Measurements from ENCODE around the gene TMEM255B. TPM values are rescaled to one million over a fixed set of nuclear protein-coding genes. Genes with fewer than 3 reads are reported as not detected.
"Not testable (repeated sequence)": the region's sequence is repeated elsewhere in the genome, so short reads cannot be mapped to it uniquely, and the experiment has no call there.

TMEM255B gene
- total RNA-seq, 2 experiments from 2014 or later, result 1.1 to 1.2 TPM

GRCh38 chr13:113777311-113778260, 18.6 kb downstream of the TMEM255B start:
- DNase-seq, result no peak
- no peaks in the 10 kb centered on the region for H3K4me1 Mint-ChIP-seq
- H3K36me3 Mint-ChIP-seq, result no peaks in the 10 kb centered on the region
- peaks cover 2% of the 10 kb centered on the region for H3K9me3 Mint-ChIP-seq
- no peak overlapping the region for H3K27ac Mint-ChIP-seq
- peaks cover 16% of the 10 kb centered on the region for H3K27me3 Mint-ChIP-seq
- H3K4me3 Mint-ChIP-seq, result no peak overlapping the region

DNA sequence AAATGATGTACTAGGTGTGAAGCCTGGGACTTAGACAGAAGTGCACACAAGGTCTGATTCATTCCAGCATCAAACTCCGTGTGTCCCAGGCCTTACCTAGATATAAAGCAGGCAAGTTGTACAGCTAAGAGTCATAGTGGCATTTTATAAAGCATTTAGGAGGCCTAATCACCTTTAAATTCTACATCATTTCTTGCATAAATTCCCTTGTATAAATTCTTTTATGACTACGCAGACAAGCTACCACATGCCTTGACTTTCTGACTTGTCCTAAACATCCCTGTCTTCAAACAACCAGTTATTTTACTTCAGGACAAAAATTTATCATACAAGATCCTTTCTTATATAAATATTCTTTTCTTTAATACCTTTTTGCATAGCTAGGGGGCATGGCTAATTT, 22.5 kb downstream of the TMEM255B start:
- DNase-seq, result no peak
- no peak overlapping the region for H3K27ac Mint-ChIP-seq
- no peaks in the 10 kb centered on the region for H3K36me3 Mint-ChIP-seq
- H3K4me3 Mint-ChIP-seq, result no peak overlapping the region
- H3K27me3 Mint-ChIP-seq, result peaks cover 16% of the 10 kb centered on the region
- H3K4me1 Mint-ChIP-seq, result no peaks in the 10 kb centered on the region
- no peaks in the 10 kb centered on the region for H3K9me3 Mint-ChIP-seq

GRCh38 chr13:113782472-113782871, 23.4 kb downstream of the TMEM255B start:
- no peak overlapping the region for H3K27ac Mint-ChIP-seq

GRCh38 chr13:113783200-113783881, 24.3 kb downstream of the TMEM255B start:
- no peaks in the 10 kb centered on the region for H3K4me1 Mint-ChIP-seq
- H3K9me3 Mint-ChIP-seq, result no peaks in the 10 kb centered on the region
- no peaks in the 10 kb centered on the region for H3K36me3 Mint-ChIP-seq
- no peak overlapping the region for H3K27ac Mint-ChIP-seq
- H3K4me3 Mint-ChIP-seq, result no peak overlapping the region
- DNase-seq, result no peak
- H3K27me3 Mint-ChIP-seq, result peaks cover 10% of the 10 kb centered on the region

More at GRCh38 chr13:113782472-113782871, 23.4 kb downstream of the TMEM255B start:
- H3K27me3 Mint-ChIP-seq, result peaks cover 10% of the 10 kb centered on the region
- H3K4me3 Mint-ChIP-seq, result no peak overlapping the region
- no peaks in the 10 kb centered on the region for H3K36me3 Mint-ChIP-seq
- H3K9me3 Mint-ChIP-seq, result no peaks in the 10 kb centered on the region
- no peaks in the 10 kb centered on the region for H3K4me1 Mint-ChIP-seq
- DNase-seq, result no peak

DNA sequence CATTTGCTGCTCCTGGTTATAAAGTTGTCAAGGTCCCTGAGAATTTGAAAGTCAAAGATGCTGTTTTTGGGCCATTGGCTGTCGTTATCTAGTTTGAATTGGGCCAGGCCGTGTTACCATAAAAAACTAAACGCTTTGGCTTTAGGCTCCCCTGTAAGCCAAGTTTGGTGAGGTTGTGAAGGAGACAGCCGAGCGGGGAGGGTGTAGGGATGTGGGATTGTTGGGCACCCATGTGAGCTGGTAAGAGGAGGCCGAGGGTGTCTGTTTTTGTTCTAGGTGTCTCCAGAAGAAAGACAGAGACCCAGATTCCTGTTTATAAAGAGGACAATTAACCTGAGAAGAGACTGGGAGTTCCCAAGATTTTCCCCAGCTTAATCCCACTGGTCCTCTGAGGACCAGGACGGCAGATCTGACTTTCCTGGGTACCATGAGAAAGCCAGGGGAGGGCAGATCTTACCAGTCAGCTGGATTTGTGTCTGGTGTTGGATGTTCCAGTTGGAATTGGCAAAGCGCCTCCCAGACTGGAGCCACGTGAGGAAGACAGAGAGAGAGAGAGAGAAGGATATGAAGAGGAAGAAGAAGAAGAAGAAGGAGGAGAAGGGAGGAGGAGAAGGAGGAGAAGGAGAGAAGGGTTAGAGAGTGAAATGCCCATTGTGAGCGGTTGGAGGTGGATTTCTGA, 25.1 kb downstream of the TMEM255B start:
- Mint-ChIP-seq H3K27me3 (peaks cover 8% of the 10 kb centered on the region), H3K36me3 (no peaks in the 10 kb centered on the region), H3K4me3 (no peak overlapping the region), H3K27ac (no peak overlapping the region), H3K4me1 (no peaks in the 10 kb centered on the region), H3K9me3 (no peaks in the 10 kb centered on the region)
- no peak for DNase-seq

- H3K27me3 Mint-ChIP-seq, result peaks cover 7% of the 10 kb centered on the region
- H3K4me1 Mint-ChIP-seq, result no peaks in the 10 kb centered on the region
- H3K27ac Mint-ChIP-seq, result no peak overlapping the region
- no peaks in the 10 kb centered on the region for H3K9me3 Mint-ChIP-seq
- no peak overlapping the region for H3K4me3 Mint-ChIP-seq
- DNase-seq, result no peak
- H3K36me3 Mint-ChIP-seq, result no peaks in the 10 kb centered on the region
These were observed 25.6 kb downstream of the TMEM255B start for GRCh38 chr13:113784645-113785024.

DNA sequence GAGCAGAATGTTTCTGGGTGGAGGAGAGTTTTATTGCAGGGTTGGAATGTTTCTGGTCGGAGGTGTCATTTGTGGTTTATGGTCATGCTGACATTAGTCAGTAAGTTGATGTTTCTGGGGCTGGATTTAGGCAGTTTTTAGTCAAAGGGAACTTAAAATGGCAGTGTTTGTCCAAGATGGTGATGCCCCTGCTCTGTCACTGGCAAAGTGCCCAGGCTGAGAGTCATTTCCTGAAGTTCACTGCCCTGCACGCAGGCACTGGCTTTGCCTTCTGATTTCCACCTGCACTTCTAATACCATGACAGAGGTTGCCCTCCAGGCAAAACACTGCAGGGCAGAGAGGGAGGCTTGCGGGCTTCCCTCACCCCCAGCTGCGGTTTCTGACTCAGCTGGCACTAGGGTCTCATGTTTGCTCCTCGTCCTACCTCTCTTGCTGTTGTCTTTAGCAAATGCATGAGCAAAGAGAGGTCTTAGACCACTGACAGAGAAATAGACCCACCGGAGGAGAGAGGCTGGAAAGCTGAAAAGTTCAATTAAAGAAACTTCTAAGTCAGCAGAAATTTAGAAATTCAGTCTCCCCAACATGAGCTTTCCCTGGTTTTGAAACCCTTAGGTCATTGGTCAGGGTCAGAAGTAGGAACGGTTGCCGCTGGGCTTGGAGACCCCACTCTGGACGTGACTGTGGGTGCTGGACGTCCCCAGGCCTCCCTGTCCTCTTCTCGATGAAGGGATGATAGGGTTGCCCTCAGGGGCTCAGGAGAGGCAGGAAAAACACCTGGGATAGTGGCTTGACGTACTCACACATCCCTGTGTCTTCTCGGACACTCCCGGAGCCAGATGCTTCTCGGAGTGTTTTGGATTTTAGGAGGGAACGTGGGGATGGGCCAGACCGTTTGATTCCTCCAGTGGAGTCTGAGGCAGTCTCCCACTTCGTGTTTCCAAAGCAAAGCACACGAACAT, 26.3 kb downstream of the TMEM255B start:
- DNase-seq, result no peak
- no peak overlapping the region for H3K4me3 Mint-ChIP-seq
- no peaks in the 10 kb centered on the region for H3K9me3 Mint-ChIP-seq
- peaks cover 7% of the 10 kb centered on the region for H3K27me3 Mint-ChIP-seq
- H3K36me3 Mint-ChIP-seq, result no peaks in the 10 kb centered on the region
- no peak overlapping the region for H3K27ac Mint-ChIP-seq
- no peaks in the 10 kb centered on the region for H3K4me1 Mint-ChIP-seq

DNA sequence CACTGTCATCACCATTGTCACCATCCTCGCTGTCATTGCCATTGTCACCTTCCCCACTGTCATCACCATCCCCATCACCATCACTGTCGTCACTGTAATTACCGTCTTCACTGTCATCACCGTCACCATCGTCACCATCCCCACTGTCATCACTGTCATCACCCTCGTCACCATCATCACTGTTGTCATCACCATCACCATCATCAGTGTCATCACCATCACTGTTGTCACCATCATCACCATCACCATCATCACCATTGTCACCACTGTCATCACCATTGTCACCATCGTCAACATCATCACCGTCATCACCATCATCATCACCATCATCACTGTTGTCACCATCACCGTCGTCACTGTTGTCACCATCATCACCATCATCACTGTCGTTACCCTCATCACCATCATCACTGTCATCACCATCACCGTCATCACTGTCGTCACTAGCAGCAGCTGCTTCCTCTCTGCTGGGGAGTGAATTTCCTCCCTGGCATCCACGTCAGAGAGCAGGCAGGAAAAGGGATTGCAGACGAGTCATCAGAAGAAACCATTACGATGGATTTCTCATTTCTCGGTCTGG, 27.3 kb downstream of the TMEM255B start:
- no peaks in the 10 kb centered on the region for H3K36me3 Mint-ChIP-seq
- no peak overlapping the region for H3K27ac Mint-ChIP-seq
- no peaks in the 10 kb centered on the region for H3K4me1 Mint-ChIP-seq
- no peak for DNase-seq
- H3K27me3 Mint-ChIP-seq, result peaks cover 7% of the 10 kb centered on the region
- no peak overlapping the region for H3K4me3 Mint-ChIP-seq
- H3K9me3 Mint-ChIP-seq, result no peaks in the 10 kb centered on the region

GRCh38 chr13:113787694-113788093, 28.7 kb downstream of the TMEM255B start:
- Mint-ChIP-seq H3K9me3 (no peaks in the 10 kb centered on the region), H3K27me3 (peaks cover 7% of the 10 kb centered on the region), H3K4me3 (no peak overlapping the region), H3K36me3 (no peaks in the 10 kb centered on the region), H3K4me1 (no peaks in the 10 kb centered on the region), H3K27ac (no peak overlapping the region)
- DNase-seq, result no peak

DNA sequence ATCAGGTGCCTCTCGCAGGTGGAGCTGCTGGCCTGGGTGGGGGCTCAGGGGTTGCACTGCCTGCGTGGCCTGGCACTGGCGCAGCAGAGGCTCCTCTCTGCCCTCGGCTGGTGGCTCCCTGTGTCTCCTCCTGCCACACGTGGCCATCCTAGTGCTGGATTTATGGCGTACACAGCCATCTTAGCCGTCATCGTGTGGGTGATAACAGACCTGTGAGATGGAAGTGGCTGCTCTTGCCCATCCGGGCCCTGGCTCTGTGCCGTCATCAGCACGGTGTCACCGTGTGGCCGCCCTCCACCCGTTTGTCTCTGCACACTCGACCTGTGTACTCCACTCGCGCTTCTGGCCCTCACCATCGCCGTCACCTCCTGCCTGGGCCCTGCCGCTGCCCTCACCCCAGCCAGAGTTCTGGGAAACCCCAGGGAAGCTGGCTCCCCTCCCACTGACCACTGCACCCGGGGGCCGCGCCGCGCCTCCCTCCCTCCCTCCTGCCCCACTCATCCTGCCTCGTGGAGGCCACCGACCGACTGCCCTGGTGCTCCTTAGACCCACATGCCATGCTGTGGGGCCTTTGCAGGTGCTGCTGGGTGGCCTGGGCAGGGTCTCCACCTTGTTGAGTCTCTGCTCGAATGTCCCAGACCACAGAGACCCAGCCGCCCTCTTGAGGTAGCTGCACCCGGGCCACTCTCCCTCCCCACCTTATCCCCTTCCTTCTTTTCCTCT, 29.5 kb downstream of the TMEM255B start:
- H3K9me3 Mint-ChIP-seq, result no peaks in the 10 kb centered on the region
- no peaks in the 10 kb centered on the region for H3K4me1 Mint-ChIP-seq
- H3K27me3 Mint-ChIP-seq, result peaks cover 7% of the 10 kb centered on the region
- H3K36me3 Mint-ChIP-seq, result no peaks in the 10 kb centered on the region
- no peak overlapping the region for H3K27ac Mint-ChIP-seq
- H3K4me3 Mint-ChIP-seq, result no peak overlapping the region
- DNase-seq, result no peak

DNA sequence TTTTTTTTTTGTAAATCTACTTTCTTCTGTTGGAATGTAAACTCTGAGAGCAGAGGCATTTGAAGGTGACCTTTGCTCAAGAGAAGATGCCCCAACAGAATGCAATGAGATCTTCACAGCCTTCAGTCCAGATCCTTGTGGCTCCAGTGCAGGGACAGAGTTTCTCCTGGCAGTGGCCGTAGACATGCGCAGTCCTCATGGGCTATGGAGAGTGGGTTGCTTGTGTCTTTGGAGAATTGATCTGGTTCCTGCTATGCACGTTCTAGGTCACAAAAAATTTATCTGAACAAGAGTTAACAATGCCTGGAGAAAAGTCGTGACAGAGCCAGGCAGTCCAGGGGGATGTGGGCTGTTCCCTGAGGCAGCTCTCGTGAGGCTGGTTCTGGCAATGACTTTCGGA, 30.1 kb downstream of the TMEM255B start:
- no peak overlapping the region for H3K4me3 Mint-ChIP-seq
- H3K27me3 Mint-ChIP-seq, result peaks cover 7% of the 10 kb centered on the region
- no peak for DNase-seq
- H3K4me1 Mint-ChIP-seq, result no peaks in the 10 kb centered on the region
- no peaks in the 10 kb centered on the region for H3K9me3 Mint-ChIP-seq
- H3K36me3 Mint-ChIP-seq, result no peaks in the 10 kb centered on the region
- no peak overlapping the region for H3K27ac Mint-ChIP-seq

DNA sequence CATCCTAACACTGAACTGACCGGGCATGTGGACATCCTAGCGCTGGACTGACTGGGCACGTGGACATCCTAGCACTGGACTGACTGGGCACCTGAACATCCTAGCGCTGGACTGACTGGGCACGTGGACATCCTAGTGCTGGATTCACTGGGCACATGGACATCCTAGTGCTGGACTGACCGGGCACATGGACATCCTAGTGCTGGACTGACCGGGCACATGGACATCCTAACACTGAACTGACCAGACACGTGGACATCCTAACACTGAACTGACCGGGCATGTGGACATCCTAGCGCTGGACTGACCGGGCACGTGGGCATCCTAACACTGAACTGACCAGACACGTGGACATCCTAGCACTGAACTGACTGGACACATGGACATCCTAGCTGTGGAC, 30.9 kb downstream of the TMEM255B start:
- DNase-seq, H3K36me3 Mint-ChIP-seq, H3K27me3 Mint-ChIP-seq, H3K4me1 Mint-ChIP-seq, H3K27ac Mint-ChIP-seq, H3K4me3 Mint-ChIP-seq, H3K9me3 Mint-ChIP-seq: not testable (repeated sequence)

GRCh38 chr13:113791226-113791625, 32.2 kb downstream of the TMEM255B start:
- no peak overlapping the region for H3K4me3 Mint-ChIP-seq
- peaks cover 7% of the 10 kb centered on the region for H3K27me3 Mint-ChIP-seq
- no peak overlapping the region for H3K27ac Mint-ChIP-seq
- H3K9me3 Mint-ChIP-seq, result no peaks in the 10 kb centered on the region
- H3K36me3 Mint-ChIP-seq, result no peaks in the 10 kb centered on the region
- no peaks in the 10 kb centered on the region for H3K4me1 Mint-ChIP-seq
- DNase-seq, result no peak

GRCh38 chr13:113791761-113792160, 32.7 kb downstream of the TMEM255B start:
- Mint-ChIP-seq H3K9me3 (no peaks in the 10 kb centered on the region), H3K27ac (no peak overlapping the region), H3K36me3 (no peaks in the 10 kb centered on the region), H3K27me3 (peaks cover 7% of the 10 kb centered on the region), H3K4me3 (no peak overlapping the region), H3K4me1 (no peaks in the 10 kb centered on the region)
- DNase-seq, result no peak

Measured in activated naive CD8-positive, alpha-beta T cell treated with anti-CD3 and anti-CD28 coated beads for 36 hours (primary cell).